GM21737 (cell line): ENCODE data around the gene CBL.

Experiments used
- ATAC-seq: cut with Tn5 transposase; IDR thresholded peaks from one replicate; pipeline ENCODE4 v1.9.1; 2021; ENCODE audit warnings: mild to moderate bottlenecking, moderate library complexity; ENCODE audit not compliant: unreplicated experiment

Gene CBL

GRCh38 chr11:119340335-119341221, 134.4 kb downstream of the CBL start, which contains the start of gene C1QTNF5:
TSS of gene C1QTNF5 (minus strand) at chr11:119340883. CDS start at chr11:119340397, 486 bp downstream.
- no peak for ATAC-seq

DNA sequence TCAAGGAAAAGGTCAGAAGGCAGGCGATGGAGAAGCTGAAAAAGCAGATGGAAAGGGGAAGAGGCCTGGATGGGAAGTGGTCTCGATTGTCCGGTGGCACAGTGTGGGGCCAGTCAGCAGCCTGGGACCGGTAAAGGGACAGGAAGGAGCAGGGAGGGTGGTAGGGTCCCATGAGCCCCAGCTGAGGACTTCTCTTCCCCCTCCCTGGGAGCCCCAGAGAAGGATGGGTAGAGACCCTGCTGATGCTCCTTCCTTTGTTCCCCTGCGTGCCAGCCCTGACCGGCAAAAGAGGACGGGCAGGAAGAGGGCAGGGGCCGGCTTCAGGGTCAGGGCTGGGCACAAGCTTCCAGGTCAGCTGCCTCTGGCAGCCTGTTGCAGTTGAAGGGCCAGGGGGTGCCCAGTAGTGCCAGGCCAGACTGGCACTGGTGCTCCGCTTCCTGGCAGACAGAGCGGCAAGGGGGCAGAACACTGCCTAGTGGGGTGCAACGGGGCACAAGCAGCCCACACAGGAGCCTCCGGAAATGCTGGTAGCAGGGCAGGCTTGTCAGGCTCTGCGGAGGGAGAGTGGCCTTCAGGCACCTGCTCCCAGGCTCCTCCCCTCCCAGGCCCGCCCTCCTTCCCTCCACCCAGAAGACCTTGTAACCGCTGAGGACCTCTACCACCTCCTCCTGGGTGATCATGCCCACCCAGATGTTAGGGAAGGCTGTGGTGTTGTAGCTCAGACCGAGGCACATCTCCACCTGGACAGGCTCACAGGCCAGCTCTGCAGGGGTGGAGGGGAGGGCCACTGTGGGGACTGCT, 135.3 kb downstream of the CBL start:
- ATAC-seq: no peak

GRCh38 chr11:119342023-119342300, 135.8 kb downstream of the CBL start:
- no peak for ATAC-seq

GRCh38 chr11:119342362-119343130, 136.4 kb downstream of the CBL start:
- ATAC-seq: no peak

DNA sequence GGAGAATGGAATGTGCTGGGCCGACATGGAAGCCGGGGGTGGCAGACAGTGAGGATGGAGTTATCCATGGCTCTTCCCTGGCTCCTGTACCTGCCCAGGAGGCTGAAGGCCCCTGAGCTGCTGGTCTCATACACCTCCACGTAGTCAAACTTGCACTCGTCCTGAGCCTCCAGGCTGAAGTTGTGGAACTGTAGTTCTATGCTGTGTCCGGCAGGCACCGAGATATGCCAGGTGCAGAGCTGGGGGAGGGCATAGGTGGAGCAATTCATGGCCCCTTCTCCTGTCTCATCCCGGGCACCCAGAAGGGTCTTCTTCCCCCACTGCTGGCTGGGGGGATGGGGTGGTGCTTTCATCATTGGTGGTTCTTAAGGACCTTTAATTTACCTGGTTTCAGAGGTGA, 137.6 kb downstream of the CBL start:
- no peak for ATAC-seq

DNA sequence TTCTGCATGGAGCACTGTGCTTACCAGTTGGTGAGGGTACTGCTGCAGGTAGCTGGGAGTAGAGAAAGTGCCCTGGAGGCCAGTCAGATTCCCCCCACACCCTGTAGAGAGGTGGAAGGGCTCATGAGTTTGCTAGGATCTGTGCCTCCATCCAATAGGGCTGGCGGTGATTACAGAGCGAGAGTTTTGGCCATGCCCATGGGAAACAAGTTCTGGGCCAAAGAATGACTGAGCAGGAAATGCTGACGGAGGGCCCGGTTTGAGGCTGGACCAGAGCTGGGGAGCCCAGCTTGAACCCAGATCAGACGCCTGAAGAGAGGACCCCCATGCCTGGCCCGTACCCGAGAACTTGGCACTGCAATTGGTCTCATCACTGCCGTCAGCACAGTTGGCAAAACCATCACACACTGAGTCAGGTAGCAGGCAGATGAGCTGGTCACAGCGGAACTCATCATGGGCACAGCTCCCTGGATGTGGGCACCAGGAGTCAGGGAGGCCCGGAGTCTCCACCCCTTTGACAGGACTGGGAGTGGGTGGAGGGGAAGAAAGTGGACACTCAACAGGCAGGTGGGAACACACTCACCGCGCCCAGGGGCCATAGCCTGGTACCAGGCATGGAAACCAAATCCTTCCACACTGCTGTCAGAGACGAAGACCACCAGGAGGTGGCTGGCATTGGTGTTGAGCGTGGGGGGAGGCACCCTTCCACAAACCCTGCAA, 138.3 kb downstream of the CBL start:
- no peak for ATAC-seq

GRCh38 chr11:119345685-119346084, 139.5 kb downstream of the CBL start:
- no peak for ATAC-seq

GRCh38 chr11:119346605-119347004, 140.5 kb downstream of the CBL start, which contains the start of gene MFRP:
TSS of gene MFRP (minus strand) at chr11:119346705. CDS start at chr11:119346513, 192 bp downstream.
- ATAC-seq: no peak

GRCh38 chr11:119347242-119347641, 141.1 kb downstream of the CBL start:
- no peak for ATAC-seq

DNA sequence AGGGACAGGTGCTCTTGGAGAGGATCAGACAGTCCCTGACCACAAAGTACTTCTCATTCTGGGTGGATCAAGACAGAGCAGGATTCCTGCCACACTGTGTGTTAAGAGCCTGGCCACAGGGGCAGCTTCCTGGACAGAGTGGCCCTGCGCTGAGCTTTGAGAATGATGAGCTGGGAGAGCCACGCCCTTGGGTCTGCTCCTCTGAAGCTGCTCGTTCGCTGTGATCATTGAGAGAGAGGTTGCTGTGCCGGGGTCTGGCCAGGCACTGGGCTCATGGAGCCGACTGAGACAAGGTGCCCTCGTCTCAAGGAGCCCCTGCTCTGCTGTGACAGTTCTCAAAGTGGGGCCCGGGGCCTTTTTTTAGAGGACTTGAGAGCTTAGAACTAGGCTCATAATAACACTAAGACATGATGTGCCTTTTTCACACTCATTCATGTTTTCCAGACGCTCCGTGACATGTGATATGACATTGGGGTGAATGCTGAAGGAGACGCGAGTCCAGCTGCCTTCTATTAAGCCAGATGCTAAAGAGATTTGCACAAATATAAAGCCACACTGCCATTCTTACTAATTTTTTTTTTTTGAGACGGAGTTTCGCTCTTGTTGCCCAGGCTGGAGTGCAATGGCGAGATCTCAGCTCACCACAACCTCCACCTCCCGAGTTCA, 141.9 kb downstream of the CBL start:
- no peak for ATAC-seq

- no peak for ATAC-seq
These were observed 144.2 kb downstream of the CBL start for GRCh38 chr11:119350302-119350701.

DNA sequence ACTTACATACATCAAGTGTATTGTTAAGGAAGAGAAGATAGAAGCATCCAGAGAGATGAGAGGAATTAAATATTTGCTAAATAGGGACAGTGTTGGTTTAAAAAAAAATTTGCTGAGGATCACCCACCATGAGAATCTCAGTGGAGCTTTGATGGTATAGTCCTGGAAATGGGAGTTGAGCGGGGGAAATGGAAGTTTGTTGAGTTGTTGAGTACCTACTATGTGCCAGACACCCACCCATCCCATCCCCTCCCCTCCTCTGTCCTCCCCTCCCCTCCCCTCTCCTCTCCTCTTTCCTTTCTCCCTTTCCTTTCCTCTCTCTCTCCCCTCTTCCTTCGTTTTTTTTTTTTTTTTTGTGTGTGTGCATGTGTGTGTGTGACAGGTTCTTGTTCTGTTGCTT, 145.1 kb downstream of the CBL start:
- no peak for ATAC-seq

DNA sequence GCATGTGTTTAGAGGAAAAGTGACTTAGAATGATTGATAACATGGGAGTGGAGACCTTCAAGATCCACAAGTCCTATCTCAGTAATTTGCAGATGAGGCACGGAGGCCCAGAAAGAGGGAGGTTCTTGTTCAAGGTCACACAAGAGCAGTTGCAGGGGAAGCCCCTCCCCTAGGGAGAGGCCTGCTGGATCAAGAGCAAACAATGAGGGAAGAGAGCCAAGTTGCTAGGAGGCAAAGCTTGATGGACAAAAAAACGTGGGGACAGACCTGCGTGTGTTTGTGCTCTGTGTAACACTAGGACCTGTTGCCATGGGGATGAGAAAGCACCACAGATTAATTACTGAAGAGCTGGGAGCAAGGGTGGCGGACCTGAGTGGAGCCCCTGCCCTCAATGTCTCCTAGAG, 146.7 kb downstream of the CBL start:
- ATAC-seq: no peak

DNA sequence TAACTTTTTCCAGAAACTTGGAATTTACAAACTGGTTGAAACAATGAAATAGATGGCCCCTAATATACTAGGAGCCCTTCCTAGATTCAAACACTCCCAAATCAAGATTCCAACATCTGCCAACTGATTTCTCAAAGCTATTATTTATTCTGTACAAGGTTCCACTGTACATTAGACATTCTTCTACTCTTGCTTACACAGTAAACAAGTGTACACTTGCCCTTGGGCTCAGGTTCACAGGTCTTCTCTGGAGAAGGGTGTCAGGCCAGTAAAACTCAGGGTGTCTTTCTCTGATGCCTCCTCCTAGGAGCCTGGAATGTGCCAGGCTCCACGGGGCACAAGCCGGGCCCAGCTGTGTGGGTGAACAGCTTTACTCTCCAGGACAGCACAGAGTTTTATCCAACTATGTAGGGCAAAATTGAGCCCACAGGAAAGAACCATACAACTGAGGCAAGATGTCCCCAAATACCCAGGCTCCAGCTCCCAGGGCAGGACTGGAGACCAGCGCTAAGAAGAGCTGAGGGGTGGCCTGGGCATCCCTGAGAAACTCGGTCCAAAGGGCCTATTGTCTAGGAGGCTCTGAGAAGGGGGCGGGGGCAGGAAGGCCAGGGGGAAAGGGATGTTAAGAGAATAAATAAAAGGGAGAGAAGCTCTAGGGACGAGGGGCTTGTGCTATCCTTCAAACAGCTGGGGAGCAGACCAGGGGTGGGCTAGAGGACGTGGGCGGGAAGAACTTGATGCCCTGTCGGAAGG, 149.1 kb downstream of the CBL start:
- ATAC-seq: no peak

DNA sequence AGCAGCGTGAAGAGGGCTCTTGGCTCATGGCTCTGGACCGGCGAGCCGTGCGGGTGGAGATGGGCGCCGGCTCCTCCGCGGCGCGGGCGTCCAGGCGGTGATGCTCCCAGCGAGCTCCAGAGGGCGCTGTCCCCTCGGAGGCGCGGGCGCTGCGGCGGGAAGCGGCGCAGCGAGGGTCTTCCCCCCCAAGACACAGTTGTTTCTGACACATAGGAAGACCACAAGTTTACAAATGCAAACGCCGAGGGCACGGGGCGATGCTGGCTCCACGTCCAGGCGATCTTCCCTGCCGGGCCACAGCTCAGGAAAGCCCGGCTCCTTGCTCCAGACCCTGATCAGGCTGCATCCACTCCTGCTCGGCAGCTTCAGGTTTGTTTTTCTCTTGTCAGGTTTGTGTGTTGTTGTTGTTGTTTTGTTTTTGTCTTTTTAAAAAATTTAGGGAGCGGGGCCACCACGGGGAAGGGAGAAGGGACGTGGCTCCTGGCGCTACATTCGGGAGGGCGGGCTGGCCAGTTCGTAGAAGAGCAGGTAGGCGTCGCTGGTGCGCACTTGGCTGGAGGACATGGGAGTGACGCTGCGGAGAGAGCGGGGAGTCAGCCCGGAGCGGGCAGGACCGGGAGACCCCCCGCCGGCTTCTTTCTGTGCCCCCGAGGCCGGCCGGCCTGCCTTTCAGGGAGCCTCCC, 150.4 kb downstream of the CBL start:
- peak; percentile 66 for ATAC-seq

- no peak for ATAC-seq
These were observed 150.9 kb downstream of the CBL start for GRCh38 chr11:119357074-119357473.
